Measurements from ENCODE around the gene STMN3.

The STMN3 gene

GRCh38 chr20:63657260-63657936 lies 4.2 kb upstream of the STMN3 start:
- Histone ChIP-seq H3K27me3 (ENCODE audit: insufficient read depth, low read length, poor library complexity) (no peaks in the 10 kb centered on the region), H3K4me1 (ENCODE audit: control insufficient read depth, low read depth, low read length) (peaks cover 5% of the 10 kb centered on the region), H3K4ac (ENCODE audit: low read depth, low read length) (no peak overlapping the region), H3K9ac (ENCODE audit: low read length) (peak overlapping the region; percentile 88), H2BK15ac (replicated peaks; ENCODE audit: low read depth) (no peak overlapping the region), H2BK120ac (ENCODE audit: low read depth, low read length) (no peak overlapping the region), H3K79me1 (ENCODE audit: low read length) (peaks cover 7% of the 10 kb centered on the region), H2AK5ac (ENCODE audit: low read length) (no peak overlapping the region), H3K4me3 (ENCODE audit: low read length) (no peak overlapping the region), H2BK5ac (ENCODE audit: low read length) (no peak overlapping the region), H3K36me3 (ENCODE audit: control insufficient read depth, insufficient read depth, low read length) (peaks cover 2% of the 10 kb centered on the region), H3K18ac (ENCODE audit: low read length) (no peak overlapping the region), H3K79me2 (ENCODE audit: control insufficient read depth, insufficient read depth, low read length) (no peaks in the 10 kb centered on the region), H3K4me2 (ENCODE audit: low read length) (no peak overlapping the region), H3K27ac (ENCODE audit: low read depth, low read length) (no peak overlapping the region), H4K5ac (ENCODE audit: low read length) (peak overlapping the region; percentile 47), H4K8ac (ENCODE audit: low read depth, low read length) (no peak overlapping the region), H3K56ac (ENCODE audit: low read length) (peak overlapping the region; percentile 78), H3K23ac (ENCODE audit: low read length) (no peak overlapping the region)
- WGBS (ENCODE audit: extremely low coverage, insufficient coverage, low lambda C conversion rate), result no CpG with 5 or more reads among the region's 31 CpGs
- no peak for DNase-seq

GRCh38 chr20:63656451-63656850 lies 3.2 kb upstream of the STMN3 start:
- no peak overlapping the region for H3K4me3 ChIP-seq (ENCODE audit: low read length)
- no peak overlapping the region for H3K4me2 ChIP-seq (ENCODE audit: low read length)
- no peak overlapping the region for H4K8ac ChIP-seq (ENCODE audit: low read depth, low read length)
- no peak overlapping the region for H3K18ac ChIP-seq (ENCODE audit: low read length)
- H3K4ac ChIP-seq (ENCODE audit: low read depth, low read length), result no peak overlapping the region
- H3K27me3 ChIP-seq (ENCODE audit: insufficient read depth, low read length, poor library complexity), result no peaks in the 10 kb centered on the region
- no peak overlapping the region for H2BK15ac ChIP-seq (replicated peaks; ENCODE audit: low read depth)
- no peak overlapping the region for H2AK5ac ChIP-seq (ENCODE audit: low read length)
- no peak for DNase-seq
- H3K4me1 ChIP-seq (ENCODE audit: control insufficient read depth, low read depth, low read length), result peaks cover 5% of the 10 kb centered on the region
- H4K5ac ChIP-seq (ENCODE audit: low read length), result no peak overlapping the region
- H2BK120ac ChIP-seq (ENCODE audit: low read depth, low read length), result no peak overlapping the region
- no peak overlapping the region for H3K27ac ChIP-seq (ENCODE audit: low read depth, low read length)
- peaks cover 7% of the 10 kb centered on the region for H3K79me1 ChIP-seq (ENCODE audit: low read length)
- H2BK5ac ChIP-seq (ENCODE audit: low read length), result no peak overlapping the region
- no CpG with 5 or more reads among the region's 3 CpGs for WGBS (ENCODE audit: extremely low coverage, insufficient coverage, low lambda C conversion rate)
- no peak overlapping the region for H3K23ac ChIP-seq (ENCODE audit: low read length)
- H3K36me3 ChIP-seq (ENCODE audit: control insufficient read depth, insufficient read depth, low read length), result no peaks in the 10 kb centered on the region
- no peak overlapping the region for H3K9ac ChIP-seq (ENCODE audit: low read length)
- no peak overlapping the region for H3K56ac ChIP-seq (ENCODE audit: low read length)
- H3K79me2 ChIP-seq (ENCODE audit: control insufficient read depth, insufficient read depth, low read length), result no peaks in the 10 kb centered on the region

- Histone ChIP-seq H2BK120ac (ENCODE audit: low read depth, low read length) (no peak overlapping the region), H2BK5ac (ENCODE audit: low read length) (no peak overlapping the region), H2BK15ac (replicated peaks; ENCODE audit: low read depth) (no peak overlapping the region), H3K79me1 (ENCODE audit: low read length) (peaks cover 7% of the 10 kb centered on the region), H3K4ac (ENCODE audit: low read depth, low read length) (no peak overlapping the region), H3K18ac (ENCODE audit: low read length) (no peak overlapping the region), H3K9ac (ENCODE audit: low read length) (no peak overlapping the region), H4K8ac (ENCODE audit: low read depth, low read length) (no peak overlapping the region), H3K23ac (ENCODE audit: low read length) (no peak overlapping the region), H3K36me3 (ENCODE audit: control insufficient read depth, insufficient read depth, low read length) (no peaks in the 10 kb centered on the region), H4K5ac (ENCODE audit: low read length) (no peak overlapping the region), H3K27ac (ENCODE audit: low read depth, low read length) (no peak overlapping the region), H3K4me1 (ENCODE audit: control insufficient read depth, low read depth, low read length) (peaks cover 5% of the 10 kb centered on the region), H2AK5ac (ENCODE audit: low read length) (no peak overlapping the region), H3K4me2 (ENCODE audit: low read length) (no peak overlapping the region), H3K56ac (ENCODE audit: low read length) (no peak overlapping the region), H3K79me2 (ENCODE audit: control insufficient read depth, insufficient read depth, low read length) (no peaks in the 10 kb centered on the region), H3K4me3 (ENCODE audit: low read length) (no peak overlapping the region), H3K27me3 (ENCODE audit: insufficient read depth, low read length, poor library complexity) (no peaks in the 10 kb centered on the region)
- DNase-seq, result no peak
- no CpG with 5 or more reads among the region's 4 CpGs for WGBS (ENCODE audit: extremely low coverage, insufficient coverage, low lambda C conversion rate)
Measured at GRCh38 chr20:63655249-63655648, 2.0 kb upstream of the STMN3 start.

GRCh38 chr20:63653974-63654668 lies 897 bp upstream of the STMN3 start:
- no peak overlapping the region for H3K4me3 ChIP-seq (ENCODE audit: low read length)

GRCh38 chr20:63652192-63652980 lies 838 bp downstream of the STMN3 start:
- peak overlapping the region; percentile 65 for H3K9ac ChIP-seq (ENCODE audit: low read length)
- H3K36me3 ChIP-seq (ENCODE audit: control insufficient read depth, insufficient read depth, low read length), result no peaks in the 10 kb centered on the region
- peak overlapping the region; percentile 67 for H3K4me2 ChIP-seq (ENCODE audit: low read length)
- peak overlapping the region; percentile 42 for H3K4me3 ChIP-seq (ENCODE audit: low read length)
- no peaks in the 10 kb centered on the region for H3K27me3 ChIP-seq (ENCODE audit: insufficient read depth, low read length, poor library complexity)
- no peak overlapping the region for H2BK15ac ChIP-seq (replicated peaks; ENCODE audit: low read depth)
- WGBS (ENCODE audit: extremely low coverage, insufficient coverage, low lambda C conversion rate), result no CpG with 5 or more reads among the region's 91 CpGs
- peak overlapping the region; percentile 73 for H3K56ac ChIP-seq (ENCODE audit: low read length)
- H4K5ac ChIP-seq (ENCODE audit: low read length), result no peak overlapping the region
- no peak overlapping the region for H2AK5ac ChIP-seq (ENCODE audit: low read length)
- no peak overlapping the region for H2BK5ac ChIP-seq (ENCODE audit: low read length)
- H3K79me2 ChIP-seq (ENCODE audit: control insufficient read depth, insufficient read depth, low read length), result no peaks in the 10 kb centered on the region
- peak; percentile 51 for DNase-seq
- no peak overlapping the region for H4K8ac ChIP-seq (ENCODE audit: low read depth, low read length)
- H3K23ac ChIP-seq (ENCODE audit: low read length), result no peak overlapping the region
- no peak overlapping the region for H3K4ac ChIP-seq (ENCODE audit: low read depth, low read length)
- H3K18ac ChIP-seq (ENCODE audit: low read length), result no peak overlapping the region
- H2BK120ac ChIP-seq (ENCODE audit: low read depth, low read length), result no peak overlapping the region
- peaks cover 3% of the 10 kb centered on the region for H3K4me1 ChIP-seq (ENCODE audit: control insufficient read depth, low read depth, low read length)
- H3K27ac ChIP-seq (ENCODE audit: low read depth, low read length), result no peak overlapping the region
- no peaks in the 10 kb centered on the region for H3K79me1 ChIP-seq (ENCODE audit: low read length)

More at GRCh38 chr20:63653974-63654668, 897 bp upstream of the STMN3 start:
- Histone ChIP-seq H3K4ac (ENCODE audit: low read depth, low read length) (peak overlapping the region; percentile 39), H3K27ac (ENCODE audit: low read depth, low read length) (no peak overlapping the region), H4K5ac (ENCODE audit: low read length) (no peak overlapping the region), H3K4me1 (ENCODE audit: control insufficient read depth, low read depth, low read length) (peaks cover 4% of the 10 kb centered on the region), H3K79me2 (ENCODE audit: control insufficient read depth, insufficient read depth, low read length) (no peaks in the 10 kb centered on the region), H4K8ac (ENCODE audit: low read depth, low read length) (no peak overlapping the region), H3K23ac (ENCODE audit: low read length) (no peak overlapping the region), H3K36me3 (ENCODE audit: control insufficient read depth, insufficient read depth, low read length) (no peaks in the 10 kb centered on the region), H2AK5ac (ENCODE audit: low read length) (no peak overlapping the region), H3K9ac (ENCODE audit: low read length) (peak overlapping the region; percentile 85), H2BK15ac (replicated peaks; ENCODE audit: low read depth) (no peak overlapping the region), H2BK5ac (ENCODE audit: low read length) (no peak overlapping the region), H3K56ac (ENCODE audit: low read length) (peak overlapping the region; percentile 86), H3K18ac (ENCODE audit: low read length) (no peak overlapping the region), H2BK120ac (ENCODE audit: low read depth, low read length) (no peak overlapping the region), H3K79me1 (ENCODE audit: low read length) (peaks cover 4% of the 10 kb centered on the region), H3K27me3 (ENCODE audit: insufficient read depth, low read length, poor library complexity) (no peaks in the 10 kb centered on the region), H3K4me2 (ENCODE audit: low read length) (peak overlapping the region; percentile 25)
- no CpG with 5 or more reads among the region's 15 CpGs for WGBS (ENCODE audit: extremely low coverage, insufficient coverage, low lambda C conversion rate)
- no peak for DNase-seq

Measured in mesendoderm (in vitro differentiated cells).